HFF-Myc (cell line): ENCODE measurements around the gene ANGEL2.

ENCODE experiments used
- DNase-seq: peaks from one replicate; pipeline ENCODE4 v3.0.0-alpha.2; 2011; ENCODE audit warnings: low read depth; ENCODE audit errors: extremely low read depth
- H3K4me3 ChIP-seq: replicated peaks from 2 replicates; pipeline ENCODE4 v1.5.1; 2011; ENCODE audit warnings: low read depth, mild to moderate bottlenecking, control low read depth, low read length
- TF ChIP-seq, protein P1 (sequence below): IDR thresholded peaks from 2 replicates; pipeline ENCODE4 v1.5.1; 2012; ENCODE audit warnings: mild to moderate bottlenecking, low read depth, low read length, control low read depth; ENCODE audit errors: missing control alignments

ANGEL2 gene

DNA sequence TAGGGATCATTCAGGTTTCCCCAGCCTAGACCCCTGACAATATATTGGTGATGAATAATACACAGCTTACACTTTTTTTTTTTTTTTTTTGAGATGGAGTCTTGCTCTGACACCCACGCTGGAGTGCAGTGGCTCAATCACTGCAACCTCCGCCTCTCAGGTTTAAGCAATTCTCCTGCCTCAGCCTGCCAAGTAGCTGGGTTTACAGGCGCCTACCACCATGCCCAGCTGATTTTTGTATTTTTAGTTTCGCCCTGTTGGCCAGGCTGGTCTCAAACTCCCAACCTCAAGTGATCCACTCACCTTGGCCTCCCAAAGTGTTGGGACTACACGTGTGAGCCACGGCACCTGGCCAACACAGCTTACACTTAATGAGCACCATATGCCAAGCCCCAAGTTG, 58.1 kb downstream of the ANGEL2 start:
- DNase-seq, result no peak
- TF ChIP-seq, protein P1, sequence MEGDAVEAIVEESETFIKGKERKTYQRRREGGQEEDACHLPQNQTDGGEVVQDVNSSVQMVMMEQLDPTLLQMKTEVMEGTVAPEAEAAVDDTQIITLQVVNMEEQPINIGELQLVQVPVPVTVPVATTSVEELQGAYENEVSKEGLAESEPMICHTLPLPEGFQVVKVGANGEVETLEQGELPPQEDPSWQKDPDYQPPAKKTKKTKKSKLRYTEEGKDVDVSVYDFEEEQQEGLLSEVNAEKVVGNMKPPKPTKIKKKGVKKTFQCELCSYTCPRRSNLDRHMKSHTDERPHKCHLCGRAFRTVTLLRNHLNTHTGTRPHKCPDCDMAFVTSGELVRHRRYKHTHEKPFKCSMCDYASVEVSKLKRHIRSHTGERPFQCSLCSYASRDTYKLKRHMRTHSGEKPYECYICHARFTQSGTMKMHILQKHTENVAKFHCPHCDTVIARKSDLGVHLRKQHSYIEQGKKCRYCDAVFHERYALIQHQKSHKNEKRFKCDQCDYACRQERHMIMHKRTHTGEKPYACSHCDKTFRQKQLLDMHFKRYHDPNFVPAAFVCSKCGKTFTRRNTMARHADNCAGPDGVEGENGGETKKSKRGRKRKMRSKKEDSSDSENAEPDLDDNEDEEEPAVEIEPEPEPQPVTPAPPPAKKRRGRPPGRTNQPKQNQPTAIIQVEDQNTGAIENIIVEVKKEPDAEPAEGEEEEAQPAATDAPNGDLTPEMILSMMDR, result no peak
- H3K4me3 ChIP-seq, result no peak overlapping the region

DNA sequence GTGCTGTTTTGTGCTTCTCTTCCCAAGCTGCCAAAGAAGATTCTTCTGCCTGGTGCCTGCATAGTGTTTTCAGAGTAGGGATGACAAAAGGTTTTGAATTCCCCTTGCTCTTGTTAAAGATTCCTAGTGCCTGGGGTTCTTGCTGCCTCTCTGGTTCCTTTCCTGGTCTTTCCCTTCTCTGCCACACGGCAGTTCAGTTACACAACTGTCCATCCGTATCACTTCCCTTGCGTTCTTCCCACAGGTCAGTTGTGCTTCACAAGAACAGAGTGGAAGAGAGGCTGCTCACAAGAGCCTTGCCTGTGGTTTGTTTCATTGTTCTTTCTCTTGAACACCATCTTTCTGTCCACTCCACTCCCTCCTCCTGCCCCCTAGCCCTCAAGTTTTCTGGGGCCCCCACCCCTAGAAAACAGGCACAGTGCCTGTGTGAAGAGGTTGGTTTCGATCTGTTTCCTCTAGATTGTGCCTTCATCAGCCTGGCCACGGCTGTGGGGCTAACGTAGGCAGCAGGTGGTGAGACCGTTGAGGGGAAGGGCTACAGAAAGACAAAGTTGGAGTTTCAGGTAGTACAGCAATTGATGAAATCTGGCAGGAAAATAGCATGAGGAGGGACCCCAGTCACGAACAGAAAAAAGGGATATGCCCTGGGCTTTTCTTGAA, 59.6 kb downstream of the ANGEL2 start:
- no peak for DNase-seq
- H3K4me3 ChIP-seq, result no peak overlapping the region
- TF ChIP-seq, protein P1, result no peak

DNA sequence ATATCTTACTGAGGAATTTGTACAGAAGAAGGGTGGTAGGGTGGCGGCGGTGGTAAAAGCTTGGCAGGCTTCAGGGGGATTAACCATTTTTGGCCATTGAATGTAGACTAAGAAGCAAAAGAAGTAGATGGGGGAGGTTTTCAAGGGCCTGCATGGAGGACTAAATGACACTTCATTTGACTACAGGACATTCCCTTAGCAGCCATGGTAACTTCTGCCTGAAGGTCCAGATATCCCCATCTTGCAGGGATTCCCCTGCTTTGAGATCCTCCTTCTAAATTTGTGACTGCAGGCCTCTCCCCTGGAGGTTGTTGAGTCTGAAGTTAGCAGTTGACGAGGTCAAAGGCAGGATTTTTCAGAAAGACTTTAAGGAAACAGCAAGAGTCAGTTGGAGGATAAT, 60.6 kb downstream of the ANGEL2 start:
- no peak for DNase-seq
- H3K4me3 ChIP-seq, result no peak overlapping the region
- TF ChIP-seq, protein P1, result no peak

DNA sequence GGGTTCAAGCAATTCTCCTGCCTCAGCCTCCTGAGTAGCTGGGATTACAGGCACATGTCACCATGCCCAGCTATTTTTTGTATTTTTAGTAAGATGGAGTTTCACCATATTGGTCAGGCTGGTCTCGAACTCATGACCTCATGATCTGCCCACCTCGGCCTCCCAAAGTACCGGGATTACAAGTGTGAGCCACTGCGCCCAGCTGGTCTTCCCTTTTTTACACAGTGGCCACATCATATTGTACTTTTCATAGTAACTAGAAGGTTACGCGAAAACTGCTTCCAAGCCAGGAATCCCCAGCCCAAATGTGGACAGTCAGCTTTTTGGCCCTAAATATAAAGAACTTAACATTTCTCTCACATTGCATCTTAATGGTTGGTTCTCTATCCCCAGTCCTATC, 61.2 kb downstream of the ANGEL2 start:
- no peak for DNase-seq
- H3K4me3 ChIP-seq, result no peak overlapping the region
- TF ChIP-seq, protein P1, result no peak

DNA sequence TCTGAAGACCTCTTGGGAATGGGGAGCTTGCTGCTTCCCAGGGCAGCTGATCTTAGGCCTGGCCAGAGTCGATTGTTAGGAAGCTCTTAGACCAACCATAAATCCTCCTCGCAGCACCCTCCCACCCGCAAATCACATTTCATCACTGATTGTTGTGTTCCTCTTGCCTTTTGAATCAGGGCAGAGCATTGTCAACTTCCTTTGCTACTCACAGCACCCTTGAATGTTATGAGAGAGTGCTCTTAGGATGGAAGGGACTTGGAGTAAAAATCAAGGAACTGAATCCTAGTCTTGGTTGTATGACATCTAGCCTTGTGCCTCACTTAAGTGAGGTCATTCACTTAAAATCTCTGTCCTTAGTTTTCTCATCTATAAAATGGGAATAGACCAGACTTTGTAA, 62.3 kb downstream of the ANGEL2 start:
- TF ChIP-seq, protein P1, result no peak
- no peak for DNase-seq
- no peak overlapping the region for H3K4me3 ChIP-seq

DNA sequence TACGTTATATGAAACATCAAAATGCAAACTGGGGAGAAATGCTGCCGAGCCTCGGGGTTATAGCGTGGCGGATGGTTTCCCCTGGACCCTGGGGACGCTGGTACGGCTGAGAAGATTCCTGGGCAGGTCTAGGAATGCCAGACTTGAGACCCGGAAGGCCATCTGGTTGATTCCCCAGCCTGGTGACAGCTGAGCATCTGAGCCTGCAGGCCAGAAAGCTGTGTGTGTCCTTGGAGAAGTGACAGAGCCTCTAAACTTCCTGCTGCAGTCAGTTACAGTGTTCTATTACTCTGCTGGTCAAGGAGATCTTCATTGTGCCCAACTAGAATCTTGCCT, 63.1 kb downstream of the ANGEL2 start:
- no peak for DNase-seq
- TF ChIP-seq, protein P1, result no peak
- no peak overlapping the region for H3K4me3 ChIP-seq
